Trophoblast cell (in vitro differentiated cells and primary cell): ENCODE measurements around the gene OR6J1.

Source experiments
- DNase-seq, 2 donors: peaks; one replicate each; pipeline ENCODE4 v3.0.0-alpha.2; 2016
- H2AFZ ChIP-seq: 2 replicates; pipeline ENCODE4 v1.6.1; 2013; ENCODE audit warnings: low read length, moderate library complexity, mild to moderate bottlenecking; ENCODE audit not compliant: insufficient read depth, poor library complexity
- H2AK5ac ChIP-seq: 2 replicates; pipeline ENCODE4 v1.6.1; 2013; ENCODE audit warnings: mild to moderate bottlenecking, low read length
- H2BK120ac ChIP-seq: 2 replicates; pipeline ENCODE4 v1.6.1; 2013; ENCODE audit warnings: low read length, mild to moderate bottlenecking, moderate library complexity; ENCODE audit not compliant: insufficient read depth, poor library complexity
- H2BK12ac ChIP-seq: 2 replicates; pipeline ENCODE4 v1.6.1; 2013; ENCODE audit warnings: mild to moderate bottlenecking, low read length, moderate library complexity
- H2BK5ac ChIP-seq: 2 replicates; pipeline ENCODE4 v1.6.1; 2013; ENCODE audit warnings: low read length, low read depth, moderate library complexity, mild to moderate bottlenecking; ENCODE audit not compliant: poor library complexity
- H3K14ac ChIP-seq: 2 replicates; pipeline ENCODE4 v1.6.1; 2013; ENCODE audit warnings: mild to moderate bottlenecking, low read length
- H3K18ac ChIP-seq: 2 replicates; pipeline ENCODE4 v1.6.1; 2013; ENCODE audit warnings: mild to moderate bottlenecking, low read length
- H3K23ac ChIP-seq: 2 replicates; pipeline ENCODE4 v1.6.1; 2013; ENCODE audit warnings: low read length
- H3K27ac ChIP-seq: 2 replicates; pipeline ENCODE4 v1.5.1; 2013; ENCODE audit warnings: low read depth, mild to moderate bottlenecking, inconsistent platforms, low read length, moderate library complexity
- H3K27me3 ChIP-seq: 2 replicates; pipeline ENCODE4 v1.6.1; 2013; ENCODE audit warnings: inconsistent platforms, mild to moderate bottlenecking, low read length, moderate library complexity; ENCODE audit not compliant: insufficient read depth
- H3K36me3 ChIP-seq, 2 experiments: 1 replicate in 1 of 2; 2 replicates in 1 of 2; pipeline ENCODE4 v1.6.1; 2013; ENCODE audit warnings: low read length in 2 of 2, mild to moderate bottlenecking in 2 of 2, moderate library complexity in 1 of 2; ENCODE audit not compliant: insufficient read depth in 2 of 2, control insufficient read depth in 1 of 2
- H3K4ac ChIP-seq: 2 replicates; pipeline ENCODE4 v1.6.1; 2013; ENCODE audit warnings: low read depth, mild to moderate bottlenecking, low read length, moderate library complexity
- H3K4me1 ChIP-seq, 2 experiments: 1 replicate in 1 of 2; 2 replicates in 1 of 2; pipeline ENCODE4 v1.6.1; 2013; ENCODE audit warnings: low read length in 2 of 2, mild to moderate bottlenecking in 2 of 2, moderate library complexity in 1 of 2; ENCODE audit not compliant: insufficient read depth in 2 of 2, control insufficient read depth in 1 of 2
- H3K4me2 ChIP-seq: 2 replicates; pipeline ENCODE4 v1.6.1; 2013; ENCODE audit warnings: inconsistent platforms, mild to moderate bottlenecking, low read length, moderate library complexity
- H3K4me3 ChIP-seq: 2 replicates; pipeline ENCODE4 v1.5.1; 2013; ENCODE audit warnings: mild to moderate bottlenecking, low read depth, low read length, inconsistent platforms
- H3K79me1 ChIP-seq: one replicate; pipeline ENCODE4 v1.6.1; 2013; ENCODE audit warnings: low read length
- H3K79me2 ChIP-seq: 2 replicates; pipeline ENCODE4 v1.6.1; 2013; ENCODE audit warnings: low read length, mild to moderate bottlenecking; ENCODE audit not compliant: control insufficient read depth, insufficient read depth, poor library complexity
- H3K9ac ChIP-seq: 2 replicates; pipeline ENCODE4 v1.6.1; 2013; ENCODE audit warnings: mild to moderate bottlenecking, low read length
- H3K9me3 ChIP-seq: 2 replicates; pipeline ENCODE4 v1.6.1; 2013; ENCODE audit warnings: low read depth, mild to moderate bottlenecking, control low read depth, inconsistent platforms, low read length; ENCODE audit not compliant: insufficient read depth
- H4K12ac ChIP-seq: 2 replicates; pipeline ENCODE4 v1.6.1; 2013; ENCODE audit warnings: low read depth, mild to moderate bottlenecking, low read length, moderate library complexity
- H4K8ac ChIP-seq: 2 replicates; pipeline ENCODE4 v1.6.1; 2013; ENCODE audit warnings: low read depth, mild to moderate bottlenecking, low read length, moderate library complexity
- H4K91ac ChIP-seq: one replicate; pipeline ENCODE4 v1.6.1; 2013; ENCODE audit warnings: low read depth, mild to moderate bottlenecking, low read length, moderate library complexity
- WGBS: extraction: QIAGEN DNeasy Blood & Tissue Kit; methylation state at CpG from one replicate; pipeline ENCODE4 v1.1.7; 2013; ENCODE audit warnings: missing lambda C conversion rate; ENCODE audit not compliant: insufficient read length, insufficient coverage; ENCODE audit errors: extremely low coverage; 5-methylcytosine and 5-hydroxymethylcytosine counted together

The OR6J1 gene

DNA sequence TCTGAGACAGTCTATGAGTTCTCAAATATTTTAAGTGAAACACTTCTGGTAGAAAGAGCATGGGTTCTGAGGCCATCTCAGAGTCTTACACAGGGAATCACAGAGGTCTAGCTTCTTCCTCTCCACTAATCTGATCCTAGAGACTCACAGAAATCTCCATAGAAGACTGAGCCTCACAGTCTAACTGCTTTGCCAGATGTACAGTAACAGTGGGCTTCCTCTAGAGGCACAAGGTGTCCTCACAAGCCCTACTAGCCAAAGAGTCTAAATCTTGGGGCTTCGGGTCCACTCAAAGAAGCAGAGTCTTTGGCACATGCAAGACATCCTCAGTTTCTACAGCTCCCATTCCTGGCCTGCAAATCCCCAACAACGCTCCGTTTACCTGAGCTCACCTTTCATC lies 14.1 kb downstream of the OR6J1 start:
- Histone ChIP-seq H3K4ac (no peak overlapping the region), H4K91ac (no peak overlapping the region), H3K27ac (no peak overlapping the region), H4K8ac (no peak overlapping the region), H3K14ac (no peak overlapping the region), H2BK120ac (no peak overlapping the region), H4K12ac (no peak overlapping the region), H3K23ac (no peak overlapping the region), H3K79me1 (no peaks in the 10 kb centered on the region), H3K27me3 (no peaks in the 10 kb centered on the region), H3K4me1 (no peaks in the 10 kb centered on the region), H3K9me3 (peaks cover 10% of the 10 kb centered on the region), H2AFZ (no peak overlapping the region), H2AK5ac (no peak overlapping the region), H3K4me2 (no peak overlapping the region), H3K9ac (no peak overlapping the region), H3K18ac (no peak overlapping the region), H3K36me3 (no peaks in the 10 kb centered on the region), H3K79me2 (no peaks in the 10 kb centered on the region), H3K4me3 (no peak overlapping the region), H2BK12ac (no peak overlapping the region), H2BK5ac (no peak overlapping the region)
- no CpG with 5 or more reads among the region's 3 CpGs for WGBS
- no peak for DNase-seq

DNA sequence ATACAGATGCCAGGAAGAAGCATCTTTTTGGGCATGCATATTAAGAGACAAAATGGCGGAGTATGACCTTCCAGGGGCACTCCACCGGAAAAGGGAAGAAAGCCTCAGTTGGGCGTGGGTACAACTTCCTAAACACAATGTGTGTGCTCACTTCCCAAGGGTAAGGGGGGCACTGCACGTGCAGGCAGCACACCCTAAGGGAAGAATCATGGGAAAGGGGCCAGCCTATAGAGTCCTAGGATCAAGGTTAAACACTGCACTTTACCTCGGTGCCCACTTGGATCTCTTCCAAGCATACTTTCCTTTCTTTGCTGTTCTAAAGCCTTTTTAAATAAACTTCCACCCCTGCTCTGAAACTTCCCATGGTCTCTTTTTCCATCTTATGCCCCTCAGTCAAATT lies 14.8 kb downstream of the OR6J1 start:
- H3K4ac ChIP-seq, result no peak overlapping the region

DNA sequence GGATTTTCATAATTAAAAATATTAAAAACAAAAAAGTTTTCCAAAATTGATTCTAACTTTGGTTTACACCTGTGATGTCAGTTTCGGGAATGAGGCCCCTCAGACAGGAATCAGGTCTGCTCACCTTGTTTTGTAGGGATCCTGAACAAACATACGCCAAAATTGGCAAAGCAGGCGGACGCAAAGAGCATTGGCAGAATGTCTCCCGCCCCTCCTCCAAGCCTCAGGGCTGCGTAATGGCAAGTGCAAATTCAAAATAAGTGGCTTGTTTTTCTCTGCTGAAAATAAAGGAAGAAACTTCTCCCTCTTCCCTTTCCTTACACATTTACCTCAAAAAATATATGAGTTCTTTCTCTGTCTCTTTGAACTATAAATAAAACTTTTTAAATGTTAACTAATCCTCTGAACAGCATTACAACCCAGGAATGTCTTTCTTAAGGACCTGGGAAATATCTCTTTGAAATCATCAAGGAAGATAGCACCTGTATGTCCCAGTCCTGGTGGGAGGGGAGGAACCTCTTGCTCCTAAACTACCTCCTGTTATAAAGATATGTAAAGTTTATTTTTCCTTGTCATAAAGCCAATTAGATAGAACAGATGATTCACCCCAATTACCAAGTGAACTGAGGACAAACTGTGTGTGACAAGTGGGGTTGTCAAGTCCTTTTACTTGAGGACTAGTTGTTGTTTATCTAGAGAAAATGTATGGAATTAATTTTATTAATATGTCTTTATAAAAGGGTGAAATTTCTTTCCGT lies 16.5 kb downstream of the OR6J1 start:
- Histone ChIP-seq H3K4ac (no peak overlapping the region), H2BK12ac (no peak overlapping the region), H4K12ac (no peak overlapping the region), H3K14ac (no peak overlapping the region), H2AK5ac (no peak overlapping the region), H3K36me3 (no peaks in the 10 kb centered on the region), H3K18ac (no peak overlapping the region), H3K4me2 (no peak overlapping the region), H4K91ac (no peak overlapping the region), H3K79me2 (no peaks in the 10 kb centered on the region), H3K4me3 (no peak overlapping the region), H3K27ac (no peak overlapping the region), H3K4me1 (no peaks in the 10 kb centered on the region), H2BK120ac (no peak overlapping the region), H4K8ac (no peak overlapping the region), H3K23ac (no peak overlapping the region), H3K9me3 (peaks cover 5% of the 10 kb centered on the region), H2AFZ (no peak overlapping the region), H2BK5ac (no peak overlapping the region), H3K79me1 (no peaks in the 10 kb centered on the region), H3K27me3 (no peaks in the 10 kb centered on the region), H3K9ac (no peak overlapping the region)
- no CpG with 5 or more reads among the region's 7 CpGs for WGBS
- DNase-seq, result no peak

More for the DNA sequence above, 14.8 kb downstream of the OR6J1 start:
- Histone ChIP-seq H2BK5ac (no peak overlapping the region), H4K12ac (no peak overlapping the region), H2AK5ac (no peak overlapping the region), H3K27me3 (no peaks in the 10 kb centered on the region), H4K8ac (no peak overlapping the region), H2BK12ac (no peak overlapping the region), H3K79me2 (no peaks in the 10 kb centered on the region), H3K9ac (no peak overlapping the region), H2BK120ac (no peak overlapping the region), H2AFZ (no peak overlapping the region), H3K4me2 (no peak overlapping the region), H3K18ac (no peak overlapping the region), H3K27ac (no peak overlapping the region), H3K36me3 (no peaks in the 10 kb centered on the region), H3K23ac (no peak overlapping the region), H3K4me1 (no peaks in the 10 kb centered on the region), H3K9me3 (peaks cover 7% of the 10 kb centered on the region), H3K4me3 (no peak overlapping the region), H4K91ac (no peak overlapping the region), H3K14ac (no peak overlapping the region), H3K79me1 (no peaks in the 10 kb centered on the region)
- no CpG with 5 or more reads among the region's 5 CpGs for WGBS
- DNase-seq, result no peak

DNA sequence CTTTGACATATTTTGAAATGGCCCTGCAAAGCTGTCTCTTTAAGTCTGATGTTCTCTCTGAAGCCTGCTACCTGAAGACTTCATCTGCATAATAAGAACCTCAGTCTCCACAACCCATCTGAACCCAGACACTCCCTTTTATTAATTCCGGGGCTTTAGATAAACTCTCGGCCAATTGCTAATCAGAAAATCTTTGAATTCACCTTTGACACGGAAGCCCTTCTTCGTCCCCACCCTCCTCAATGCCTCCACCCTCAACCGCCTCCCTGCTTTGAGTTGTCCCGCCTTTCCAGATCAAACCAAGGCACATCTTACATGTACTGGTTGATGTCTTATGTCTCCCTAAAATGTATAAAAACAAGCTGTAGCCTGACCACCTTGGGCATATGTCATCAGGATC lies 17.6 kb downstream of the OR6J1 start:
- Histone ChIP-seq H3K79me1 (no peaks in the 10 kb centered on the region), H2AFZ (no peak overlapping the region), H3K27ac (no peak overlapping the region), H3K4me1 (no peaks in the 10 kb centered on the region), H3K27me3 (no peaks in the 10 kb centered on the region), H3K79me2 (no peaks in the 10 kb centered on the region), H3K14ac (no peak overlapping the region), H2BK12ac (no peak overlapping the region), H4K8ac (no peak overlapping the region), H3K36me3 (no peaks in the 10 kb centered on the region), H2BK120ac (no peak overlapping the region), H4K91ac (no peak overlapping the region), H4K12ac (no peak overlapping the region), H3K4me3 (no peak overlapping the region), H3K4ac (no peak overlapping the region), H2AK5ac (no peak overlapping the region), H3K23ac (no peak overlapping the region), H3K18ac (no peak overlapping the region), H3K9me3 (peaks cover 2% of the 10 kb centered on the region), H3K9ac (peak overlapping the region; percentile 40), H2BK5ac (no peak overlapping the region), H3K4me2 (no peak overlapping the region)
- WGBS, result no CpG with 5 or more reads among the region's 6 CpGs
- DNase-seq, result no peak
